ENCODE measurements around the gene SLC66A3. TPM values are rescaled to one million over a fixed set of nuclear protein-coding genes. Genes with fewer than 3 reads are reported as not detected.

Gene SLC66A3
- total and polyA plus RNA-seq, 10 donors, result 16.8 to 82.1 (median 37.3) TPM

DNA sequence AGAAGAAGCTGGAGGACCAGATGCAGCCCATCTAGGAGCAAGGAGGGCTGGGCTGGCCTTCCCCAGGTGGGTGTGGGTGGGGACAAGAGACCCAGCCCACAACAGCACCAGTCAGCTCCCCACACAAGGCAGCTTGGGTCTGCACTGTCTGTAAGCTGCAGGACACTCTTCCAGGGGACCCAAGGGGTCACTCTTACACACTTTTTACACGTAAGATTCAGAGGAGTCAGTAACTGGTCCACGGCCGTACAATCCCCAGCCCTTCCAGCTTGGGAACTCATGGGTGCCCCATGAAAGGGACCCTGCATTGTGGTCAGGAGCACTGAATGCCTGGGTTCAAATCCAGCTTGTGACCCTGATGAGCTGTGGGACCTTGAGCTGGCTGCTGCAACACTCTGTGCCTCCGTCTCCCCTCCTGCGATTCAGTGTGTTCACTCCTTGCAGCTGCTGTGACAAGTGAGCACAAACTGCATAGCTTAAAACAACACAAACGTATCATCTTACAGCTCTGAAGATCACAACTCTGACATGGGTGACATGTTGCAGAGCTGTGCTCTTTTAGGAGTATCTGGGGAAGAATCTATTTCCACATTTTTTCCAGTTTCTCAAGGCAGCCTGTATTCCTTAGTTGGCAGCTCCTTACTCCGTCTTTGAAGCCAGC, 11.1 kb upstream of the SLC66A3 start:
- peaks cover 0 to 5% (median 0%) of the 10 kb centered on the region in 8 donors for H3K9me3 ChIP-seq
- TF ChIP-seq POLR2AphosphoS5 (IDR thresholded peaks at IDR 0.05), result no peak
- peaks cover 0 to 4% (median 0%) of the 10 kb centered on the region in 7 donors for H3K27me3 ChIP-seq (replicated peaks in 1 of 7)
- H3K4me3 ChIP-seq, result no peak overlapping the region
- intact Hi-C loops (cut with DNase I; ENCODE audit: low total_unique reads), result no loop called here
- H3K36me3 ChIP-seq, result no peaks in the 10 kb centered on the region
- no peak overlapping the region for H3K27ac ChIP-seq
- H3K4me1 ChIP-seq, result peaks cover 0 to 17% (median 5%) of the 10 kb centered on the region in 6 donors
- no peak for DNase-seq
- 84 to 95% (median 93%) methylated on average over 7 of the region's 7 CpGs for WGBS, 5 donors

DNA sequence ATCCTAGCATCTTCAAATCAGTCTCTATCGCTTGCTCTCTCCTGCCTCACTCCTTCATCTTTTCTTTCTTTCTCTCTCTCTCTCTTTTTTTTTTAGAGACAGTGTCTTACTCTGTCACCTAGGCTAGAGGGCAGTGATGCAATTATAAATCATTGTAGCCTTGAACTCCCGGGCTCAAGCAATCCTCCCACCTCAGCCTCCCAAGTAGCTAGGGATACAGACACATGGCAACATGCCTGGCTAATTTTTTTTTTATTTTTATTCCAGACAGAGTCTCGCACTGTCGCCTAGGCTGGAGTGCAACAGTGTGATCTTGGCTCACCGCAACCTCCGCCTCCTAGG, 10.6 kb upstream of the SLC66A3 start:
- no peaks in the 10 kb centered on the region for H3K36me3 ChIP-seq
- TF ChIP-seq POLR2AphosphoS5 (IDR thresholded peaks at IDR 0.05), result no peak
- TF ChIP-seq POLR2A (IDR thresholded peaks at IDR 0.05), result no peak
- TF ChIP-seq CTCF (IDR thresholded peaks at IDR 0.05 in 8 of 11, conservative IDR thresholded peaks at IDR 0.05 in 3 of 11), result no peak
- WGBS, 5 donors, result 87 to 91% (median 89%) methylated on average over 6 of the region's 6 CpGs
- no peak overlapping the region for H3K4me3 ChIP-seq
- peaks cover 0 to 4% (median 0%) of the 10 kb centered on the region in 7 donors for H3K27me3 ChIP-seq (replicated peaks in 1 of 7)
- H3K9me3 ChIP-seq, result peaks cover 0 to 5% (median 0%) of the 10 kb centered on the region in 8 donors
- H3K27ac ChIP-seq, result no peak overlapping the region
- intact Hi-C loops (cut with DNase I; ENCODE audit: low total_unique reads), result no loop called here
- H3K4me1 ChIP-seq, result peaks cover 0 to 17% (median 5%) of the 10 kb centered on the region in 6 donors
- DNase-seq, result no peak

GRCh38 chr2:11145350-11145749, 9.9 kb upstream of the SLC66A3 start:
- DNase-seq, result no peak
- intact Hi-C loops (cut with DNase I; ENCODE audit: low total_unique reads), result no loop called here
- Histone ChIP-seq H3K27ac (no peak overlapping the region), H3K4me1 (peaks cover 0 to 17% (median 5%) of the 10 kb centered on the region in 6 donors), H3K36me3 (no peaks in the 10 kb centered on the region), H3K4me3 (no peak overlapping the region), H3K27me3 (replicated peaks in 1 of 7) (peaks cover 0 to 4% (median 0%) of the 10 kb centered on the region in 7 donors), H3K9me3 (peaks cover 0 to 5% (median 0%) of the 10 kb centered on the region in 8 donors)
- TF ChIP-seq CTCF (IDR thresholded peaks at IDR 0.05 in 8 of 11, conservative IDR thresholded peaks at IDR 0.05 in 3 of 11), result no peak
- no peak for TF ChIP-seq POLR2AphosphoS5 (IDR thresholded peaks at IDR 0.05)
- TF ChIP-seq POLR2A (IDR thresholded peaks at IDR 0.05), result no peak
- WGBS, 5 donors, result 32 to 41% (median 35%) methylated on average over 1 of the region's 1 CpG

DNA sequence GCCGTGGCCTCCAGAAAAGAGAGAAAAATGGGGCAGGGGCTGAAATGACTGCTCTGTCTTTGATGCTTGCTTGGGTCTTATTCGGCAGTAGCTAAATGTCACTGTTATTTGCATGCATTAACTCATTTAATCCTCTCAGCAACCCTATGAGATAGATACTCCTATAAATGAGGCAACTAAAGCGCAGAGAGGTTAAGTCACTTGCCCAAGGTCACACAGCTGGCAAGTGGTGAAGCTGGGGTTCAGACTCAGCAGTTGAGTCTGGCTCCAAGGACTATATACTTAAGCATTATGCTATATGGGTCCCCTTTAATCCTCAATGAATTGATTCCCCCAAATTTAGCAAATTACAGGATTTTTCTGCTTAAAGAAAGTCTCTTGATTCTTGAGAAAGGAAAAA, 9.2 kb upstream of the SLC66A3 start:
- 89 to 98% (median 94%) methylated on average over 3 of the region's 3 CpGs for WGBS, 5 donors
- intact Hi-C loops (cut with DNase I; ENCODE audit: low total_unique reads), result no loop called here
- no peak for DNase-seq
- H3K27ac ChIP-seq, result peak overlapping the region in 2 of 8 donors; percentile 18 to 23
- H3K4me1 ChIP-seq, result peaks cover 0 to 17% (median 5%) of the 10 kb centered on the region in 6 donors
- TF ChIP-seq POLR2AphosphoS5 (IDR thresholded peaks at IDR 0.05) (no peak), POLR2A (IDR thresholded peaks at IDR 0.05) (no peak), CTCF (IDR thresholded peaks at IDR 0.05 in 8 of 11, conservative IDR thresholded peaks at IDR 0.05 in 3 of 11) (no peak)
- H3K27me3 ChIP-seq (replicated peaks in 1 of 7), result peaks cover 0 to 4% (median 0%) of the 10 kb centered on the region in 7 donors
- no peaks in the 10 kb centered on the region for H3K36me3 ChIP-seq
- peaks cover 0 to 5% (median 0%) of the 10 kb centered on the region in 8 donors for H3K9me3 ChIP-seq
- H3K4me3 ChIP-seq, result no peak overlapping the region

Data from spleen (tissue), 11 donors.